GM21737 (cell line): Measurements from ENCODE around the gene DUSP21.
"Not testable (repeated sequence)": the region's sequence is repeated elsewhere in the genome, so short reads cannot be mapped to it uniquely, and the experiment has no call there.

Experiments
- ATAC-seq: cut with Tn5 transposase; IDR thresholded peaks from one replicate; pipeline ENCODE4 v1.9.1; 2021; ENCODE audit warnings: mild to moderate bottlenecking, moderate library complexity; ENCODE audit not compliant: unreplicated experiment

The DUSP21 gene

GRCh38 chrX:44843753-44844152 lies at the start of gene DUSP21:
TSS of gene DUSP21 (plus strand) at chrX:44844021. CDS start at chrX:44844133, 112 bp downstream.
- no peak for ATAC-seq

- no peak for ATAC-seq
These were observed 47.8 kb upstream of the DUSP21 start for GRCh38 chrX:44795945-44796450.

GRCh38 chrX:44802613-44803012 lies 41.2 kb upstream of the DUSP21 start:
- no peak for ATAC-seq

GRCh38 chrX:44815681-44816080 lies 28.1 kb upstream of the DUSP21 start:
- ATAC-seq, result no peak

GRCh38 chrX:44816367-44816766 lies 27.5 kb upstream of the DUSP21 start:
- no peak for ATAC-seq

GRCh38 chrX:44817029-44817428 lies 26.8 kb upstream of the DUSP21 start:
- ATAC-seq, result no peak

GRCh38 chrX:44822601-44823000 lies 21.2 kb upstream of the DUSP21 start:
- ATAC-seq, result no peak

GRCh38 chrX:44823193-44823592 lies 20.6 kb upstream of the DUSP21 start:
- ATAC-seq, result not testable (repeated sequence)

GRCh38 chrX:44828008-44828605 lies 15.7 kb upstream of the DUSP21 start:
- ATAC-seq, result no peak

- ATAC-seq, result no peak
These were observed 14.0 kb upstream of the DUSP21 start for GRCh38 chrX:44829832-44830231.

GRCh38 chrX:44842550-44843317 lies 1.1 kb upstream of the DUSP21 start:
- ATAC-seq, result no peak

GRCh38 chrX:44843318-44843702 lies 511 bp upstream of the DUSP21 start:
- ATAC-seq, result no peak

- ATAC-seq, result no peak
These were observed 383 bp downstream of the DUSP21 start for GRCh38 chrX:44844204-44844603.

GRCh38 chrX:44850891-44851290 lies 7.1 kb downstream of the DUSP21 start:
- ATAC-seq, result not testable (repeated sequence)

GRCh38 chrX:44871114-44871645 lies 27.4 kb downstream of the DUSP21 start:
- no peak for ATAC-seq

- peak; percentile 21 for ATAC-seq
These were observed 28.4 kb downstream of the DUSP21 start for GRCh38 chrX:44871931-44872820.

- peak; percentile 83 for ATAC-seq
These were observed 29.1 kb downstream of the DUSP21 start, which contains the start of gene KDM6A for GRCh38 chrX:44872821-44873414. TSS of gene KDM6A (plus strand) at chrX:44873188. CDS start at chrX:44873552, 364 bp downstream.

- ATAC-seq, result no peak
These were observed 29.8 kb downstream of the DUSP21 start for GRCh38 chrX:44873415-44874276.

- ATAC-seq, result no peak
These were observed 30.8 kb downstream of the DUSP21 start for GRCh38 chrX:44874420-44875184.
